ENCODE data around the gene HS3ST4. TPM values are rescaled to one million over a fixed set of nuclear protein-coding genes. Genes with fewer than 3 reads are reported as not detected.
"Not testable (repeated sequence)": the region's sequence is repeated elsewhere in the genome, so short reads cannot be mapped to it uniquely, and the experiment has no call there.

HS3ST4 gene
- total RNA-seq, 4 donors from 2014 or later: 0.49 to 1.4 (median 0.64) TPM; not detected in 1

DNA sequence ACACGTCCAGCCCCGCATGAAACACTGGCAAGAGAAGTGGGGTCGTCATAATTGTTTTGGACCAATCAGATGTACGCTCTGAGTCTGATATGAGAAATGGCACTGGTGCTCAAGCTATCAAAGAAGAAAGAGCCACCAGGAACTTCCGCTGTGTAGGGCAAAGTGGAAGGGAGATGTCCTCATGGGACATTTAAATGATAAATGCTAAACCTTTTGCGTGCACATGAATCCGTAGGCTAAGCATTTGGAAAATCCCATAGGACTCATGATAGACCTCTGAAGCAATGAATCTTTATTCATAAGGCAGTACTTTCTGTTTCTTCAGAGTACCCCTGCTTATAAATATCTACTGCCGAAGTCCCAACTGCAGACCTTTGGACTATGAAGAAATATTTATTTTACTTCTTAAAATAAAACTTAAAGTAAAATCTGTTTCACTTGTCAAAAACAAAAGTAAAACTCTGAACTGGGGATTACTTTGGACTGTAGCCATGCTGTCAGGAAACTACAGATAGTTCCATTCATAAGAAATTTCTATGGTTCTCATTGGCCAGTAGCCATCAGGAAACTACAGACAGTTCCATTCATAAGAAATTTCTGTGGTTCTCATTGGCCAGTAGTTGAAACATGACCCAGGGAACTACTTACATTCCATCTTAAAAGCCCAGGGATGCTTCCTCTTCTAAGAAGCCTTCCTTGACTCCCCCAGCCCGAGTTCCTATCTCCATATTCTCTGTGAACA lies 335.1 kb downstream of the HS3ST4 start:
- Histone ChIP-seq H3K9me3 (no peaks in the 10 kb centered on the region), H3K4me1 (no peaks in the 10 kb centered on the region), H3K27me3 (no peaks in the 10 kb centered on the region), H3K4me3 (no peak overlapping the region), H3K36me3 (no peaks in the 10 kb centered on the region), H3K27ac (no peak overlapping the region)
- no peak for DNase-seq (ENCODE audit: low spot score in 2 of 2)
- 74% methylated on average over 9 of the region's 9 CpGs for whole genome bisulfite sequencing
- TF ChIP-seq, protein P1, sequence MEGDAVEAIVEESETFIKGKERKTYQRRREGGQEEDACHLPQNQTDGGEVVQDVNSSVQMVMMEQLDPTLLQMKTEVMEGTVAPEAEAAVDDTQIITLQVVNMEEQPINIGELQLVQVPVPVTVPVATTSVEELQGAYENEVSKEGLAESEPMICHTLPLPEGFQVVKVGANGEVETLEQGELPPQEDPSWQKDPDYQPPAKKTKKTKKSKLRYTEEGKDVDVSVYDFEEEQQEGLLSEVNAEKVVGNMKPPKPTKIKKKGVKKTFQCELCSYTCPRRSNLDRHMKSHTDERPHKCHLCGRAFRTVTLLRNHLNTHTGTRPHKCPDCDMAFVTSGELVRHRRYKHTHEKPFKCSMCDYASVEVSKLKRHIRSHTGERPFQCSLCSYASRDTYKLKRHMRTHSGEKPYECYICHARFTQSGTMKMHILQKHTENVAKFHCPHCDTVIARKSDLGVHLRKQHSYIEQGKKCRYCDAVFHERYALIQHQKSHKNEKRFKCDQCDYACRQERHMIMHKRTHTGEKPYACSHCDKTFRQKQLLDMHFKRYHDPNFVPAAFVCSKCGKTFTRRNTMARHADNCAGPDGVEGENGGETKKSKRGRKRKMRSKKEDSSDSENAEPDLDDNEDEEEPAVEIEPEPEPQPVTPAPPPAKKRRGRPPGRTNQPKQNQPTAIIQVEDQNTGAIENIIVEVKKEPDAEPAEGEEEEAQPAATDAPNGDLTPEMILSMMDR (IDR thresholded peaks at IDR 0.05): no peak
- TF ChIP-seq POLR2A (IDR thresholded peaks at IDR 0.05) (no peak), EP300 (IDR thresholded peaks at IDR 0.05) (no peak), POLR2AphosphoS5 (IDR thresholded peaks at IDR 0.05) (no peak)

DNA sequence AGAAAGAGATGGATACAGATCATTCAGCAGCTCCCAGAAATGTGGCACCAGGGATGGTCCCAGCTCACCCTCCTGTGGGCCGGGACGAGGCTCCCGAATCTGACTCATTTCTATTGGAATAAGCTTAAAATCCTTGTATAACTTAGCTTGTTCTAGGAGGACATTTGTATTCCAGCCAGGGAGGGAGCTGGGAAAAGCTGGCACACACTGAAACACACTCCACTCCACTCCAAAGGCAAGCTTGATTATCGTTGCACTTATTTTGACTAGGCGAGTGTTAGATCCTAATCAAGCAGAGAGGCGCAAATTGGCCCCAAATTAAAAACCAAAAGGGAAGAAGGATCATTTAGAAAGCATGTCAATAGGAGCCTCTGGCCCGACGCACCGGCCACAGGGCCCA lies 339.5 kb downstream of the HS3ST4 start:
- 68% methylated on average over 8 of the region's 9 CpGs for WGBS
- Histone ChIP-seq H3K36me3 (no peaks in the 10 kb centered on the region), H3K4me3 (no peak overlapping the region), H3K9me3 (no peaks in the 10 kb centered on the region), H3K27ac (no peak overlapping the region), H3K27me3 (no peaks in the 10 kb centered on the region), H3K4me1 (no peaks in the 10 kb centered on the region)
- TF ChIP-seq POLR2A (IDR thresholded peaks at IDR 0.05): no peak
- no peak for TF ChIP-seq POLR2AphosphoS5 (IDR thresholded peaks at IDR 0.05)
- no peak for TF ChIP-seq EP300 (IDR thresholded peaks at IDR 0.05)
- TF ChIP-seq, protein P1 (IDR thresholded peaks at IDR 0.05): no peak
- DNase-seq (ENCODE audit: low spot score in 2 of 2): no peak

DNA sequence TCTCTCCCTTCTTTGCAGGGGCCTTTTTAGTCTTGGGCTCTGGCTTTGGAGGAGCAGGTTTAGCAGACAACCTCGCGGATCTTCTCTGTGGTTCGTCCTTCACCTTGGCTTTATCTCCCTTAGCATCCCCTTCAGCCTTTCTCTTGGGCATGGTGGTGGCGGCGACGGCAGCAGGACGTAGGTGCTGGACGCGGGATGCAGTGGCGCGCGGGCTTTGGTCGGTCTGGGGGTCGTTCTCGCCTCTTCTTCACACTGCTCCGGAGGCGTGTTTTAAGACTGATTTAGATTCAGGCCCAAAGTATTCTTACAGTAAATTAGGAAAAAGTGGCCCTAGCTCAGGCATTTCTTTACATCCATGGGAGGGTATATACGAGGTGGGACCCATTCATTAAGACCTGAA lies 340.9 kb downstream of the HS3ST4 start:
- not testable (repeated sequence) for H3K36me3 ChIP-seq; H3K4me1 ChIP-seq; H3K27ac ChIP-seq; H3K9me3 ChIP-seq; DNase-seq (ENCODE audit: low spot score in 2 of 2); H3K4me3 ChIP-seq; H3K27me3 ChIP-seq
- 95% methylated on average over 18 of the region's 18 CpGs for WGBS

DNA sequence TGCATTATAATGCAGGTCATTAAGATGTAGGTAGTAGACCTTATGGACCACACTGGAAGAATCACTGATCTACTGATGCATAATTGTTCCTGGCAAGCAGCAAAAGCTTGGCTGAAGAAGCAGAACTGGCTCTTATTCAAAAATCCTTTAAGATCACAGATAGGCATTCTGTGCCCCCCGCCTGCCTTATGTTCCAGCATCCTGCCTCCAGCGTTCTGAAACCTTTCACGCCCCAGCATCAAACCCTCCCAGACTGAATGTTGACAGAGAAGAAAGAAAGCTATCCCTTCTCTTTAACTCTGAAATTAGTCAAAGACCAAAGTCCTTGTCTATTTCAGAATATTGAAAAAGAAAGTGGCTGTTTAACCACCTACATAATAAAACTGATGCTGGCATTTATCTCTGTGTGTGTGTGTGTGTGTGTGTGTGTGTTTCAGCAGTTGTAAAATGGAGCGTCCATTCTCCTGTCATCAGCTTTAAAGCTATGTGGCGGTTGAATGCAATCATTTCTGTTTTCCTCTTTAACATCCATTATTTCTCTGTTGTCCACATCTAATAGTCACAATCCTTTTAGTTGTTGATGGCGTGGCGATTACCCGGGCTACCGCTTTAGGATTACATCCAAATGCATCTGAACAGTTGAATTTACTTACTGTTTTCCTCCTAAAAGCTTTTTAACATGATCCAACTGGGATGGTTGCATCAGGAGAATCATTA lies 350.4 kb downstream of the HS3ST4 start:
- Histone ChIP-seq H3K36me3 (no peaks in the 10 kb centered on the region), H3K9me3 (no peaks in the 10 kb centered on the region), H3K4me1 (no peaks in the 10 kb centered on the region), H3K4me3 (no peak overlapping the region), H3K27me3 (no peaks in the 10 kb centered on the region), H3K27ac (no peak overlapping the region)
- no peak for TF ChIP-seq EP300 (IDR thresholded peaks at IDR 0.05)
- TF ChIP-seq POLR2A (IDR thresholded peaks at IDR 0.05): no peak
- TF ChIP-seq POLR2AphosphoS5 (IDR thresholded peaks at IDR 0.05): no peak
- TF ChIP-seq, protein P1 (IDR thresholded peaks at IDR 0.05): no peak
- no peak for DNase-seq (ENCODE audit: low spot score in 2 of 2)
- 67% methylated on average over 9 of the region's 9 CpGs for WGBS

DNA sequence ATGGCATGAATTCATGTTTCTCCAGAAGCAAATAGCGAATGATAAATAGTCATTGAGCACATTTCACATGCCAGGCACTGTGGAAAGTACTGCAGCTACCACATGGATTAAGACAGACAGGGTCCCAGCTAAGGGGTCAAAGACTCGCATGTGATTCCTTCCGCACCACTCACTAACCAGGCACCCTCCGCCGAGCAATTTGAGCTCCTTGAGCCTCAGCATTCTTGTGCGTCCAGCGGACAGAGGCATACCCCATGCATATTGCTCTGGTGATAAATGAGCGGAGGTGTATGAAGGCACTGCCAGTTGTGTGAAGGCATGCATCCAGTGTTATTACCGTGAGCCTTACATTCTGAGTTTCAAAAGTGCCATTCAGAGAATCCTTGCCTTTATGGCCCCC lies 358.7 kb downstream of the HS3ST4 start:
- H3K9me3 ChIP-seq: no peaks in the 10 kb centered on the region
- WGBS: 46% methylated on average over 9 of the region's 9 CpGs
- H3K36me3 ChIP-seq: no peaks in the 10 kb centered on the region
- no peaks in the 10 kb centered on the region for H3K4me1 ChIP-seq
- no peak overlapping the region for H3K27ac ChIP-seq
- H3K4me3 ChIP-seq: no peak overlapping the region
- no peak for DNase-seq (ENCODE audit: low spot score in 2 of 2)
- no peaks in the 10 kb centered on the region for H3K27me3 ChIP-seq
- TF ChIP-seq POLR2AphosphoS5 (IDR thresholded peaks at IDR 0.05) (no peak), EP300 (IDR thresholded peaks at IDR 0.05) (no peak), POLR2A (IDR thresholded peaks at IDR 0.05) (no peak)
- TF ChIP-seq, protein P1 (IDR thresholded peaks at IDR 0.05): no peak

Measured in suprapubic skin (tissue), 4 donors.